Lower lobe of right lung (tissue), 2 donors: ENCODE measurements around the gene ATP6V0D1. TPM values are rescaled to one million over a fixed set of nuclear protein-coding genes. Genes with fewer than 3 reads are reported as not detected.

ENCODE experiments used
- ATAC-seq, 2 donors: fragments of 200-7000 bp; cut with Tn5 transposase; one replicate each; pipeline ENCODE4 v1.9.1; 2020 to 2022; ENCODE audit warnings: mild to moderate bottlenecking in 2 of 2, moderate library complexity in 2 of 2
- DNase-seq: peaks from one replicate; pipeline ENCODE4 v3.0.0-alpha.2; 2020
- H3K27ac ChIP-seq: fragments of 200-600 bp; one replicate; pipeline ENCODE4 v1.8.0; 2022
- H3K27me3 ChIP-seq: fragments of 200-600 bp; one replicate; pipeline ENCODE4 v1.8.0; 2022; ENCODE audit warnings: low read depth
- H3K36me3 ChIP-seq: fragments of 200-600 bp; one replicate; pipeline ENCODE4 v1.8.0; 2022; ENCODE audit warnings: mild to moderate bottlenecking
- H3K4me1 ChIP-seq: fragments of 200-600 bp; one replicate; pipeline ENCODE4 v1.8.0; 2022
- H3K4me3 ChIP-seq: fragments of 200-600 bp; one replicate; pipeline ENCODE4 v1.8.0; 2022; ENCODE audit warnings: mild to moderate bottlenecking
- H3K9me3 ChIP-seq: fragments of 200-600 bp; one replicate; pipeline ENCODE4 v1.8.0; 2022
- intact Hi-C: fragments of 100-400 bp; cut with DNase I; formaldehyde crosslinking; loops from one replicate; pipeline ENCODE4 v1.11.0; 2022
- total RNA-seq: library from RNA; stranded (reverse); fragmentation: NEBNext Ultra II Directional; extraction: Animal tissue kit (Norgen Biotek cat#: 25700); gene quantifications from one replicate; pipeline ENCODE4 v1.2.1, GENCODE V29; 2021
- TF ChIP-seq, protein P1 (sequence below): fragments of 200-600 bp; IDR thresholded peaks from one replicate; pipeline ENCODE4 v1.8.0; 2022; ENCODE audit warnings: antibody characterized with exemption, mild to moderate bottlenecking
- donor health status: DM: no; HTN: yes; CAD: no; lungs with severe emphysema.

Gene ATP6V0D1
- total RNA-seq, 1 donor from 2014 or later, result 175 TPM

DNA sequence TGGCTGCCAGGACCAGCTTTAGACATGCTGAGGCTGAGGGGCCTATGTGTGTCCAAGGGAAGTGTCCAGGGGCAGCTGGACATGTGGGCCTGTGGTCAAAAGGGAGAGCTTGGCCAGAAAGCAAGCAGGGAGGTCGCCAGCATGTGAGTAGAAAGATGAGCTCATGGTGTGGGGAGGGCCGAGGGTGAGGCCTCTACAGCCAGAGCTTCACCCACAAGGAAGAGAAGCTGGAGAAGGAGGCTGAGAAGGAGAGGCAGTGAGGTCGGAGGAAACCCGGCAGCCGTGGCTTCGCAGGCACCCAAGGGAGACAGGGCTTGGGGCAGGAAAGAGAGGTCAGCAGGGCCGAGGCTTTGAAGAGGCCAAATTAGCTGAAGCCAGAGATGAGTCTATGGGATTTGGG lies 54.0 kb downstream of the ATP6V0D1 start:
- Histone ChIP-seq H3K4me3 (no peak overlapping the region), H3K36me3 (no peaks in the 10 kb centered on the region), H3K27ac (no peak overlapping the region), H3K4me1 (peaks cover 30% of the 10 kb centered on the region), H3K27me3 (peaks cover 46% of the 10 kb centered on the region), H3K9me3 (no peaks in the 10 kb centered on the region)
- TF ChIP-seq, protein P1, sequence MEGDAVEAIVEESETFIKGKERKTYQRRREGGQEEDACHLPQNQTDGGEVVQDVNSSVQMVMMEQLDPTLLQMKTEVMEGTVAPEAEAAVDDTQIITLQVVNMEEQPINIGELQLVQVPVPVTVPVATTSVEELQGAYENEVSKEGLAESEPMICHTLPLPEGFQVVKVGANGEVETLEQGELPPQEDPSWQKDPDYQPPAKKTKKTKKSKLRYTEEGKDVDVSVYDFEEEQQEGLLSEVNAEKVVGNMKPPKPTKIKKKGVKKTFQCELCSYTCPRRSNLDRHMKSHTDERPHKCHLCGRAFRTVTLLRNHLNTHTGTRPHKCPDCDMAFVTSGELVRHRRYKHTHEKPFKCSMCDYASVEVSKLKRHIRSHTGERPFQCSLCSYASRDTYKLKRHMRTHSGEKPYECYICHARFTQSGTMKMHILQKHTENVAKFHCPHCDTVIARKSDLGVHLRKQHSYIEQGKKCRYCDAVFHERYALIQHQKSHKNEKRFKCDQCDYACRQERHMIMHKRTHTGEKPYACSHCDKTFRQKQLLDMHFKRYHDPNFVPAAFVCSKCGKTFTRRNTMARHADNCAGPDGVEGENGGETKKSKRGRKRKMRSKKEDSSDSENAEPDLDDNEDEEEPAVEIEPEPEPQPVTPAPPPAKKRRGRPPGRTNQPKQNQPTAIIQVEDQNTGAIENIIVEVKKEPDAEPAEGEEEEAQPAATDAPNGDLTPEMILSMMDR, result no peak
- intact Hi-C loops, result no loop called here
- ATAC-seq, result no peak
- DNase-seq, result no peak

GRCh38 chr16:67426022-67426421 lies 54.9 kb downstream of the ATP6V0D1 start:
- ATAC-seq (no peak), DNase-seq (no peak)
- TF ChIP-seq, protein P1, result no peak
- H3K27ac ChIP-seq, result no peak overlapping the region
- H3K4me3 ChIP-seq, result no peak overlapping the region
- H3K27me3 ChIP-seq, result peaks cover 46% of the 10 kb centered on the region
- H3K9me3 ChIP-seq, result no peaks in the 10 kb centered on the region
- intact Hi-C loops, result no loop called here
- H3K36me3 ChIP-seq, result no peaks in the 10 kb centered on the region
- peaks cover 23% of the 10 kb centered on the region for H3K4me1 ChIP-seq

GRCh38 chr16:67425580-67425979 lies 55.4 kb downstream of the ATP6V0D1 start:
- no peaks in the 10 kb centered on the region for H3K9me3 ChIP-seq

GRCh38 chr16:67425061-67425460 lies 55.9 kb downstream of the ATP6V0D1 start:
- peaks cover 41% of the 10 kb centered on the region for H3K27me3 ChIP-seq
- ATAC-seq, result no peak
- H3K27ac ChIP-seq, result no peak overlapping the region
- H3K4me3 ChIP-seq, result no peak overlapping the region
- TF ChIP-seq, protein P1, result no peak
- peaks cover 17% of the 10 kb centered on the region for H3K4me1 ChIP-seq
- no peak for DNase-seq
- H3K36me3 ChIP-seq, result no peaks in the 10 kb centered on the region
- intact Hi-C loops, result no loop called here
- H3K9me3 ChIP-seq, result no peaks in the 10 kb centered on the region

More at GRCh38 chr16:67425580-67425979, 55.4 kb downstream of the ATP6V0D1 start:
- DNase-seq, result no peak
- Histone ChIP-seq H3K27me3 (peaks cover 44% of the 10 kb centered on the region), H3K4me3 (no peak overlapping the region), H3K27ac (no peak overlapping the region), H3K36me3 (no peaks in the 10 kb centered on the region), H3K4me1 (peaks cover 22% of the 10 kb centered on the region)
- intact Hi-C loops, result no loop called here
- TF ChIP-seq, protein P1, result no peak
- ATAC-seq, result no peak

DNA sequence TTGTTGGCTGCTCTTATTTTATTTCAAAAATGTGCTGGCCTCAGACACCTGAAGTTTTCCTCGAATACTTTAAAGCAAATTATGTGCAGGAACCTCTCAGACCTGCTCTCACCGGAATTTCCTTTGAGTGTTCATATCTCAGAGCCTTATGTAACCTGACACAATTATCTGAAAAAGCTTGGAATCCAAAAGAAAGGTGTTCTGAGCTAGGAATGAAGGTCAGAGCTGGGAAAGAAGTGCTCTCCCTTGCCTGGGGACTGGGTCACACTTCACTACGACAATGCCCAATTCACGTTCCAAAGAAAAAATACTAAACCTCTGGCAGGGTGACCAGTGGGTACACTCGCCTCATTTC lies 56.7 kb downstream of the ATP6V0D1 start:
- Histone ChIP-seq H3K4me1 (peaks cover 15% of the 10 kb centered on the region), H3K4me3 (no peak overlapping the region), H3K27me3 (peaks cover 32% of the 10 kb centered on the region), H3K36me3 (no peaks in the 10 kb centered on the region), H3K9me3 (no peaks in the 10 kb centered on the region), H3K27ac (no peak overlapping the region)
- intact Hi-C loops, result no loop called here
- TF ChIP-seq, protein P1, result no peak
- DNase-seq (no peak), ATAC-seq (peak in 1 of 2 donors; percentile 59)
